ENCODE measurements around the gene ROR2. TPM values are rescaled to one million over a fixed set of nuclear protein-coding genes. Genes with fewer than 3 reads are reported as not detected.
A peak's percentile ranks its signal among the peaks of the same experiment; 100 is the strongest.

The ROR2 gene
- total and polyA plus RNA-seq, 4 donors = 2.7 to 32.3 (median 9.2) TPM

- H3K4me3 ChIP-seq = no peak overlapping the region
- DNase-seq = peak; percentile 26 to 31 (median 29)
- H3K36me3 ChIP-seq (ENCODE audit: control insufficient read depth in 4 of 4, insufficient read depth in 4 of 4, low read length in 4 of 4) = no peaks in the 10 kb centered on the region
- no peak overlapping the region for H3K27ac ChIP-seq (ENCODE audit: low read depth in 1 of 2, low read length in 1 of 2)
- peak; percentile 47 for ATAC-seq (ENCODE audit: insufficient read depth, low FRiP score)
- WGBS, 2 donors = 81 to 86% methylated on average over 1 of the region's 1 CpG
- H3K4me1 ChIP-seq (ENCODE audit: control insufficient read depth in 5 of 5, insufficient read depth in 5 of 5, low read length in 5 of 5) = peaks cover 0 to 4% (median under 1%) of the 10 kb centered on the region in 5 donors
- H3K27me3 ChIP-seq (ENCODE audit: control insufficient read depth in 3 of 3, insufficient read depth in 3 of 3, low read length in 2 of 3) = no peaks in the 10 kb centered on the region
- no peaks in the 10 kb centered on the region for H3K9me3 ChIP-seq (ENCODE audit: control insufficient read depth in 4 of 4, insufficient read depth in 3 of 4, low read length in 3 of 4)
- TF ChIP-seq, protein P1, sequence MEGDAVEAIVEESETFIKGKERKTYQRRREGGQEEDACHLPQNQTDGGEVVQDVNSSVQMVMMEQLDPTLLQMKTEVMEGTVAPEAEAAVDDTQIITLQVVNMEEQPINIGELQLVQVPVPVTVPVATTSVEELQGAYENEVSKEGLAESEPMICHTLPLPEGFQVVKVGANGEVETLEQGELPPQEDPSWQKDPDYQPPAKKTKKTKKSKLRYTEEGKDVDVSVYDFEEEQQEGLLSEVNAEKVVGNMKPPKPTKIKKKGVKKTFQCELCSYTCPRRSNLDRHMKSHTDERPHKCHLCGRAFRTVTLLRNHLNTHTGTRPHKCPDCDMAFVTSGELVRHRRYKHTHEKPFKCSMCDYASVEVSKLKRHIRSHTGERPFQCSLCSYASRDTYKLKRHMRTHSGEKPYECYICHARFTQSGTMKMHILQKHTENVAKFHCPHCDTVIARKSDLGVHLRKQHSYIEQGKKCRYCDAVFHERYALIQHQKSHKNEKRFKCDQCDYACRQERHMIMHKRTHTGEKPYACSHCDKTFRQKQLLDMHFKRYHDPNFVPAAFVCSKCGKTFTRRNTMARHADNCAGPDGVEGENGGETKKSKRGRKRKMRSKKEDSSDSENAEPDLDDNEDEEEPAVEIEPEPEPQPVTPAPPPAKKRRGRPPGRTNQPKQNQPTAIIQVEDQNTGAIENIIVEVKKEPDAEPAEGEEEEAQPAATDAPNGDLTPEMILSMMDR (IDR thresholded peaks at IDR 0.05; ENCODE audit: control extremely low read depth, extremely low read depth) = no peak
- H3K9ac ChIP-seq (ENCODE audit: insufficient read depth in 1 of 2, low read length in 2 of 2) = no peak overlapping the region
Observed at GRCh38 chr9:91654527-91654926, 295.5 kb downstream of the ROR2 start.

DNA sequence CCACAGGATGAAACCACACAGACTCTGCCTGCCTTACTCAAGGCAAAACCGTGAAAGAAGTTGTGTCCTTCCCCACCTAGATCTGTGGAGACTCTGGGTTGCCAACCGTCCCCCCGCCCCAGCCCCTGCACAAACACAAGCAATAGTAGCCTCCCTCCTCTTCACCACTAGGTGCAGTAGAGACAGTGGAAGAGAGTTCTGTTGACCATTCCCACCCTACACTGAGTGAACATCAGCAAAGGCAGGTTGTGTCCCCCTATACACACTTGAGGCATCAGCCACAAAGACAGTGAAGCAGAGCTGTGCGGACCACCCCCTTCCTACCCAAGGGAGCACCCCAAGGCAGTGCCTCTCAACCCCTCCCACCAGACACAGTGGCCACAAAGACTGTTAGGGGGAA lies 302.7 kb downstream of the ROR2 start:
- DNase-seq (no peak), ATAC-seq (ENCODE audit: insufficient read depth, low FRiP score) (no peak)
- Histone ChIP-seq H3K4me3 (no peak overlapping the region), H3K27me3 (ENCODE audit: control insufficient read depth in 3 of 3, insufficient read depth in 3 of 3, low read length in 2 of 3) (no peaks in the 10 kb centered on the region), H3K9me3 (ENCODE audit: control insufficient read depth in 4 of 4, insufficient read depth in 3 of 4, low read length in 3 of 4) (no peaks in the 10 kb centered on the region), H3K4me1 (ENCODE audit: control insufficient read depth in 5 of 5, insufficient read depth in 5 of 5, low read length in 5 of 5) (no peaks in the 10 kb centered on the region), H3K9ac (ENCODE audit: insufficient read depth in 1 of 2, low read length in 2 of 2) (no peak overlapping the region), H3K27ac (ENCODE audit: low read depth in 1 of 2, low read length in 1 of 2) (no peak overlapping the region), H3K36me3 (ENCODE audit: control insufficient read depth in 4 of 4, insufficient read depth in 4 of 4, low read length in 4 of 4) (no peaks in the 10 kb centered on the region)
- WGBS, 2 donors = 92 to 94% methylated on average over 4 of the region's 4 CpGs
- TF ChIP-seq, protein P1 (IDR thresholded peaks at IDR 0.05; ENCODE audit: control extremely low read depth, extremely low read depth) = no peak

- TF ChIP-seq, protein P1 (IDR thresholded peaks at IDR 0.05; ENCODE audit: control extremely low read depth, extremely low read depth) = no peak
- Histone ChIP-seq H3K4me1 (ENCODE audit: control insufficient read depth in 5 of 5, insufficient read depth in 5 of 5, low read length in 5 of 5) (no peaks in the 10 kb centered on the region), H3K4me3 (no peak overlapping the region), H3K9me3 (ENCODE audit: control insufficient read depth in 4 of 4, insufficient read depth in 3 of 4, low read length in 3 of 4) (peaks cover 0 to under 1% (median 0%) of the 10 kb centered on the region in 4 donors), H3K27me3 (ENCODE audit: control insufficient read depth in 3 of 3, insufficient read depth in 3 of 3, low read length in 2 of 3) (no peaks in the 10 kb centered on the region), H3K27ac (ENCODE audit: low read depth in 1 of 2, low read length in 1 of 2) (no peak overlapping the region), H3K36me3 (ENCODE audit: control insufficient read depth in 4 of 4, insufficient read depth in 4 of 4, low read length in 4 of 4) (no peaks in the 10 kb centered on the region), H3K9ac (ENCODE audit: insufficient read depth in 1 of 2, low read length in 2 of 2) (no peak overlapping the region)
- no peak for ATAC-seq (ENCODE audit: insufficient read depth, low FRiP score)
- WGBS, 2 donors = 89 to 95% methylated on average over 1 of the region's 1 CpG
- no peak for DNase-seq
Observed at GRCh38 chr9:91646702-91647101, 303.3 kb downstream of the ROR2 start.

DNA sequence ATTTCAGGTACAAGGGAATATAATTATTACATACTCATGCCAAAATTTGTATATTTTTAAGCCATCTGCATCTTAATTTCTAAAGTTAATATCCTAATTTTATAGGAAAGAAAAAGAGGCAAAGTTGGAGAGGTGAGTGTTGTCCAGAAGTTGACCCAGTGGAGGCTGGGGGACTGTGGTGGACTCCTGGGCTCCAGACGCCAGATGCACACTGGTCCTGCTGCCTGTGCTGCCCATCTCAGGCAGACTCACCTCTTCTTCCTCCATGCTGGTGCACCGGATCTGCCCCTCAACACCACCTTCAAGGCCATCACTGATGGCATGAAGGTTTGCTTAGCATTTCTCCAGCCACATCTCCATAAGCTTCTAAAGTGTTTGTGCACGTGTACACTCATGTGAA lies 305.6 kb downstream of the ROR2 start:
- Histone ChIP-seq H3K27ac (ENCODE audit: low read depth in 1 of 2, low read length in 1 of 2) (no peak overlapping the region), H3K36me3 (ENCODE audit: control insufficient read depth in 4 of 4, insufficient read depth in 4 of 4, low read length in 4 of 4) (no peaks in the 10 kb centered on the region), H3K9me3 (ENCODE audit: control insufficient read depth in 4 of 4, insufficient read depth in 3 of 4, low read length in 3 of 4) (peaks cover 0 to 4% (median 2%) of the 10 kb centered on the region in 4 donors), H3K9ac (ENCODE audit: insufficient read depth in 1 of 2, low read length in 2 of 2) (no peak overlapping the region), H3K4me1 (ENCODE audit: control insufficient read depth in 5 of 5, insufficient read depth in 5 of 5, low read length in 5 of 5) (no peaks in the 10 kb centered on the region), H3K27me3 (ENCODE audit: control insufficient read depth in 3 of 3, insufficient read depth in 3 of 3, low read length in 2 of 3) (no peaks in the 10 kb centered on the region), H3K4me3 (no peak overlapping the region)
- TF ChIP-seq, protein P1 (IDR thresholded peaks at IDR 0.05; ENCODE audit: control extremely low read depth, extremely low read depth) = no peak
- ATAC-seq (ENCODE audit: insufficient read depth, low FRiP score) (no peak), DNase-seq (no peak)
- WGBS, 2 donors = 88 to 90% methylated on average over 3 of the region's 3 CpGs

Measured in lung (tissue), 12 donors.